HepG2 (cell line): ENCODE data around the gene CSNK1D.

ENCODE experiments used
- CBFB ChIP-seq: sonication (generic); formaldehyde crosslinking; IDR thresholded peaks from 2 replicates; pipeline ENCODE4 v1.4.0; 2020; ENCODE audit warnings: missing genetic modification reagents
- CTCF ChIP-seq: sonication (generic); formaldehyde crosslinking; IDR thresholded peaks from 2 replicates; pipeline ENCODE4 v1.5.0; 2020; ENCODE audit warnings: mild to moderate bottlenecking, missing genetic modification reagents, moderate library complexity
- PITX1 ChIP-seq: sonication (generic); formaldehyde crosslinking; IDR thresholded peaks from 2 replicates; pipeline ENCODE4 v1.5.1; 2020; ENCODE audit warnings: mild to moderate bottlenecking, missing genetic modification reagents
- POLR2A ChIP-seq, 2 experiments: IDR thresholded peaks; 2 replicates each; pipeline ENCODE4 v1.6.1; 2011; ENCODE audit warnings: low read depth in 2 of 2, low read length in 2 of 2, mild to moderate bottlenecking in 1 of 2, moderate library complexity in 1 of 2; ENCODE audit not compliant: insufficient read depth in 1 of 2
- PRDM15 ChIP-seq: sonication (generic); formaldehyde crosslinking; IDR thresholded peaks from 2 replicates; pipeline ENCODE4 v1.4.0; 2020; ENCODE audit warnings: missing genetic modification reagents
- SRSF1 ChIP-seq: fragments of 200-400 bp; formaldehyde crosslinking; optimal IDR thresholded peaks from 2 replicates; pipeline ENCODE3; 2017; ENCODE audit warnings: mild to moderate bottlenecking, low read depth, low read length, moderate library complexity
- TCF12 ChIP-seq, 2 experiments: fragments of 450-650 bp in 1 of 2; sonication (generic) in 1 of 2; formaldehyde crosslinking in 1 of 2; IDR thresholded peaks; 2 replicates each; pipeline versions ENCODE4 v1.6.1 to v1.8.0; 2017 to 2022; ENCODE audit warnings: antibody characterized with exemption in 1 of 2, mild to moderate bottlenecking in 1 of 2, missing genetic modification reagents in 1 of 2, moderate library complexity in 1 of 2
- ZNF441 ChIP-seq: sonication (generic); formaldehyde crosslinking; IDR thresholded peaks from 2 replicates; pipeline ENCODE4 v1.7.0; 2021; ENCODE audit warnings: missing genetic modification reagents, borderline replicate concordance
- ZNF512B ChIP-seq: sonication (generic); formaldehyde crosslinking; IDR thresholded peaks from 2 replicates; pipeline ENCODE4 v1.5.1; 2020; ENCODE audit warnings: missing genetic modification reagents, mild to moderate bottlenecking, borderline replicate concordance
- ZNF567 ChIP-seq: sonication (generic); formaldehyde crosslinking; IDR thresholded peaks from 2 replicates; pipeline ENCODE4 v1.8.1; 2023; ENCODE audit warnings: mild to moderate bottlenecking, missing genetic modification reagents, borderline replicate concordance
- ZNF710 ChIP-seq: sonication (generic); formaldehyde crosslinking; IDR thresholded peaks from 2 replicates; pipeline ENCODE4 v1.5.0; 2020; ENCODE audit warnings: mild to moderate bottlenecking, missing genetic modification reagents, borderline replicate concordance
- ZNF747 ChIP-seq: sonication (generic); formaldehyde crosslinking; IDR thresholded peaks from 2 replicates; pipeline ENCODE4 v1.8.1; 2023; ENCODE audit warnings: missing genetic modification reagents, mild to moderate bottlenecking, borderline replicate concordance

- TF ChIP-seq SRSF1 (no peak), POLR2A (IDR thresholded peaks at IDR 0.05; ENCODE audit: insufficient read depth in 1 of 2, low read depth in 2 of 2, low read length in 2 of 2) (no peak), ZNF747 (CRISPR knock-in tag) (no peak), CTCF (no peak), PRDM15 (no peak), ZNF512B (CRISPR knock-in tag) (no peak), TCF12 (IDR thresholded peaks at IDR 0.05) (no peak), TCF12 (CRISPR knock-in tag; IDR thresholded peaks at IDR 0.05) (no peak), CBFB (CRISPR knock-in tag) (no peak), ZNF710 (CRISPR knock-in tag) (no peak), PITX1 (no peak), ZNF441 (CRISPR knock-in tag) (no peak), ZNF567 (CRISPR knock-in tag) (no peak)
Observed at GRCh38 chr17:82277851-82278250, 4.4 kb upstream of the CSNK1D start.
